Stomach (tissue), 4 donors: ENCODE measurements around the gene OASL.

Experiments
- EP300 ChIP-seq: sonication (generic); formaldehyde crosslinking; IDR thresholded peaks from one replicate; pipeline ENCODE4 v1.6.1; 2017; ENCODE audit warnings: antibody characterized with exemption
- POLR2A ChIP-seq, 4 donors: fragments of 450-650 bp; IDR thresholded peaks; one replicate each; pipeline ENCODE4 v1.6.1; 2016; ENCODE audit warnings: antibody characterized with exemption in 4 of 4, control low read depth in 2 of 4, mild to moderate bottlenecking in 1 of 4, moderate library complexity in 1 of 4

DNA sequence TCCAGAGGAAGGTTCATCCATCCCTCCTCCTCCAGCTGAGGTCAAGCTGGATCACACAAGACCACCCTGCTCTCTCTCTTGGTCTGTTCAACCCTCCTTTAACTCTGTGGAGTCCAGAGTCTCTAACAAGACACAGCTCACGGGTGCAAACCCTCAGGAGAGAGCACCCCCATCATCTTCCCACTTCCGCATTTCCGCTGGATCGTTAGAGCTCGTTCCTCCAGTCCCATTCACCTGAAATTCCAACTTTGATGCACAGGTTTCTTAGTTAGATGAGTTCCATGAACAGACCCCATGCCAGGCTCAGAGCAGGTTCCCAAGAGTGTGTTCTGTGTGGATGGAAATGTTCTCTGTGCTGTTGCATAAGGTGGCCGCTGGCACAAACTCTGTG is 49.1 kb upstream of the OASL start:
- TF ChIP-seq EP300 (no peak), POLR2A (IDR thresholded peaks at IDR 0.05) (no peak)
